Epithelial cell of proximal tubule (primary cell): Measurements from ENCODE around the gene SLC25A42. TPM values are rescaled to one million over a fixed set of nuclear protein-coding genes. Genes with fewer than 3 reads are reported as not detected.
"Not testable (repeated sequence)": the region's sequence is repeated elsewhere in the genome, so short reads cannot be mapped to it uniquely, and the experiment has no call there.

Experiments used
- DNase-seq: peaks from one replicate; pipeline ENCODE4 v3.0.0-alpha.2; 2011; ENCODE audit warnings: low read depth
- H3K4me3 ChIP-seq: 2 replicates; pipeline ENCODE4 v1.5.1; 2011; ENCODE audit warnings: low read depth, mild to moderate bottlenecking, low read length
- CTCF ChIP-seq: conservative IDR thresholded peaks from 2 replicates; pipeline ENCODE4 v1.5.1; 2012; ENCODE audit warnings: low read depth, mild to moderate bottlenecking, low read length
- total RNA-seq: library from RNA; depleted of rRNA; stranded (reverse); fragments of >200 nt; gene quantifications from 2 replicates; pipeline ENCODE4 v1.2.3, GENCODE V29; 2015

The SLC25A42 gene
- total RNA-seq, 1 donor from 2014 or later, result 2.9 TPM

- TF ChIP-seq CTCF, result no peak
- DNase-seq, result no peak
- H3K4me3 ChIP-seq, result no peak overlapping the region
Measured at GRCh38 chr19:19122902-19123301, 59.1 kb downstream of the SLC25A42 start.

- no peak overlapping the region for H3K4me3 ChIP-seq
- no peak for TF ChIP-seq CTCF
- DNase-seq, result no peak
Measured at GRCh38 chr19:19123386-19123785, 59.6 kb downstream of the SLC25A42 start.

DNA sequence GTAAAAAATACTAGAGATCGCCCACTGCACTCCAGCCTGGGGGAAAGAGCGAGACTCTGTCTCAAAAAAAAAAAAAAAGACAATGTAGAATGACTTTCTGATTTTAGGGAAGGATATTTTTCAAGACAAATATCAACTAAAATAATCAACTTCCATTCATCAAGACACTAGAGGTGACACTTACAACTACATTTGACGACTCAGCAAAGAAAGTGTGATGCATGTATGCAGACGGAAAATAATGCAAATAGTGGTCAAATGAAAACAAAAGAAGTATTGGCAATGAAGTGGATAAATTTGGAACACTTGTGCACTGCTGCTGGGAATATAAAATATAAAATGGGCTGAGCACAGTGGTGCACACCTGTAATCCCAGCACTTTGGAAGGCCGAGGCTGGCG, 62.3 kb downstream of the SLC25A42 start:
- no peak overlapping the region for H3K4me3 ChIP-seq
- no peak for DNase-seq
- TF ChIP-seq CTCF, result no peak

DNA sequence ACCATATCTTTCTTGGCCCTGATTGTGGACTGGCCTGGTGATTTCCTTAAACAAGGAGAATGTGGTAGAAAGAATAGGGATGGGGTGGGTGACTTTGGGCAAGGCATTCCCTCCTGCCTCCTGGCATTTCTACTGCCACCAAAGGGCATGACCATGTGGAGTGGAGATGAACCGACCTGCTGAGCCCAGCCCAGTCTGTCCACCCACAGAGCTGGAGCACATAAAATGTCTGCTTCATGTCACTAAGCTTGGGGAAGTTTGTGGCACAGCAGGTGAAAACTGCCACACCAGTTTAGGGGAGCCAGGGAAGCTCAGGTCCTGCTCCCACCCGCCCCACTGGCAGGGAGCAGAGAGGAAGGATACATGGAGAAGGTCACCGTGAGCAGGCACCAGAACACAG, 68.2 kb downstream of the SLC25A42 start:
- no peak overlapping the region for H3K4me3 ChIP-seq
- no peak for TF ChIP-seq CTCF
- DNase-seq, result no peak

- DNase-seq, result no peak
- no peak for TF ChIP-seq CTCF
- H3K4me3 ChIP-seq, result no peak overlapping the region
Measured at GRCh38 chr19:19132912-19133311, 69.1 kb downstream of the SLC25A42 start.

DNA sequence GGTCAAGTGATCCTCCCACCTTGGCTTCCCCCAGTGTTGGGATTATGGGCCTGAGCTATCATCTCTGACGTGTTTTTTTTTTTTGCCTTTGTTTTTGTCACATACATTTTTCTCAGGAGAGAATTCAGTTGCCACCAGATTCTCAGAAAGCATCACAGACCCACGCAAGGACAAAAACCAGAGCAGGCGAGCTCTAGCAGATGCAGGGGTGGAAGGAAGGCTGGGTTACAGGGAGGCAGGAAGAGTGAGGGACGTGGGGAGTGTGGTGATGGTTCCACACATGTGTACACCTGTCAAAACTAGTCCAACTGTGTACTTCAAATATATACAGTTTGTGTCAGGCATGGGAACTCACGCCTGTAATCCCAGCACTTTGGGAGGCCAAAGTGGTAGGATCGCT, 70.2 kb downstream of the SLC25A42 start:
- TF ChIP-seq CTCF, result no peak
- no peak for DNase-seq
- no peak overlapping the region for H3K4me3 ChIP-seq

DNA sequence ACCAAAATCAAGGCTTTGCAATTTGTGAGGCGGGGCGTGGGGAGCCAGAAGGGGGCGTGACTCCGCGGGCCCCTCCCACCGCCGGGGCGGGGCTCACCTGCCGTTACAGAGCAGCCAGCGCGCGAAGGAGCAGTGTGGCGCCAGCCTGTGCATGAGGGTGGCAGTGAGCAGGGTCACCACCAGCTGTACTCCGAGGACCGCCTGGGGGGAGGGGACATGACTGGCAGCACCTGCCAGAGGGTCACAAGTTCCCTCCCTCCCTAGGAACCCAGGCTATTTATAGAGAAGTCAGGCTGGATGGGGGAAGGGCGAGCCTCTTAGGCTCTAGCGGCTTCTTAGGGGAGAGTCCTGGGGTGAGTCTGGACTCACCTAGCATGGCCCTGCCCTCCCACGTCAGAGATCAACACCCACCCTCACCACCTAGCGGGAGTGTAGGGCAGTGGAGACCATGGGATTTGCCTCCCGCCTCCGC, 70.9 kb downstream of the SLC25A42 start:
- no peak overlapping the region for H3K4me3 ChIP-seq
- DNase-seq, result no peak
- no peak for TF ChIP-seq CTCF

GRCh38 chr19:19135713-19136112, 71.9 kb downstream of the SLC25A42 start:
- H3K4me3 ChIP-seq, DNase-seq: not testable (repeated sequence)
